ENCODE results near the gene CACNA2D2. TPM values are rescaled to one million over a fixed set of nuclear protein-coding genes. Genes with fewer than 3 reads are reported as not detected.
A peak's percentile ranks its signal among the peaks of the same experiment; 100 is the strongest.

CACNA2D2 gene
- total and polyA plus RNA-seq, 2 of the 8 experiments (the other 6 are each of a cell fraction or from before 2014, with no cell fraction given): 14.1 to 25.0 TPM

DNA sequence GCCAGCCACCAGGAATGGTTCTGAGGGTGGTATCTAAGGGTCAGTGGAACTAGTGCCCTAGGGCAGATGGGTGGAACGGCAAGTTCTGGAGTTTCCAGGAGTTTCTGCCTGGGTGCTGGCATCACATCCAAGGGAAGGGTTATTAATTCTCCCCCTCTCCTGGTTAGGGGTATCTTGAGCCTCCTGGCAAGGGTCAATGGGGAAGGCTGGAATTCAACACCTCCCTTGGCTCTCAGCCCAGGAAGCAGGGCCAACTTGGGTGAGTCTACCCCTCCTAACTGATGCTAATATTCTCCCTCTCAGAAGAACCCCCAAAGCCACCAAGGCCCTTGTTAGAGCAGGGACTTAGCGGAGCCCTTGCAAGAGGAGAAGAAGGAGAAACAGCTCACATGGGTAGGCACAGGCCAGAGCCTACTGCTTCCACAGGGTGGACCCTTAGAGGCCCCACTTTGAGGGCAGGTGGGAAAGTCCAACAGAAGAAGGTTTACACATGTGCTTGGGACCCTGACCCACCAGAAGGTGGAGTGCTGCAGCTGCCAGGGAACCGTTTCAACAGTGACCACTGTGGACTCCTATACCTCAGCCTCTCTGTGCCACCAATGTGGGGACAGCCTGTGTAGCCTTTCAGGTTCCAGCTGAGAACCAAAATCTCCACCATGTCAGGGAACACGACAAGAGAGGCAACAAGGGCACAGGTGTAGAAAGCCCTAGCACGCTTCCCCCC, 147.4 kb downstream of the CACNA2D2 start:
- H3K36me3 ChIP-seq (ENCODE audit: control insufficient read depth in 2 of 4, insufficient read depth in 4 of 4, low read length in 3 of 4): peaks cover 3 to 10% (median 5%) of the 10 kb centered on the region in 4 experiments; a peak in 5 of 8 replicates
- H4K5ac ChIP-seq (ENCODE audit: insufficient read length, low read depth, low read length): no peak overlapping the region
- TF ChIP-seq, protein P1, sequence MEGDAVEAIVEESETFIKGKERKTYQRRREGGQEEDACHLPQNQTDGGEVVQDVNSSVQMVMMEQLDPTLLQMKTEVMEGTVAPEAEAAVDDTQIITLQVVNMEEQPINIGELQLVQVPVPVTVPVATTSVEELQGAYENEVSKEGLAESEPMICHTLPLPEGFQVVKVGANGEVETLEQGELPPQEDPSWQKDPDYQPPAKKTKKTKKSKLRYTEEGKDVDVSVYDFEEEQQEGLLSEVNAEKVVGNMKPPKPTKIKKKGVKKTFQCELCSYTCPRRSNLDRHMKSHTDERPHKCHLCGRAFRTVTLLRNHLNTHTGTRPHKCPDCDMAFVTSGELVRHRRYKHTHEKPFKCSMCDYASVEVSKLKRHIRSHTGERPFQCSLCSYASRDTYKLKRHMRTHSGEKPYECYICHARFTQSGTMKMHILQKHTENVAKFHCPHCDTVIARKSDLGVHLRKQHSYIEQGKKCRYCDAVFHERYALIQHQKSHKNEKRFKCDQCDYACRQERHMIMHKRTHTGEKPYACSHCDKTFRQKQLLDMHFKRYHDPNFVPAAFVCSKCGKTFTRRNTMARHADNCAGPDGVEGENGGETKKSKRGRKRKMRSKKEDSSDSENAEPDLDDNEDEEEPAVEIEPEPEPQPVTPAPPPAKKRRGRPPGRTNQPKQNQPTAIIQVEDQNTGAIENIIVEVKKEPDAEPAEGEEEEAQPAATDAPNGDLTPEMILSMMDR (IDR thresholded peaks at IDR 0.05; ENCODE audit: control extremely low read depth in 1 of 3, insufficient read depth in 1 of 3, low read depth in 1 of 3, low read length in 3 of 3): peak in 2 of 3 experiments; percentile 14 to 19; a peak in 1 of 4 replicates
- TF ChIP-seq CEBPB (IDR thresholded peaks at IDR 0.05; ENCODE audit: low read depth, low read length): no peak
- peak; percentile 17 to 27; a peak in 2 of 4 replicates for TF ChIP-seq RAD21 (IDR thresholded peaks at IDR 0.05 in 1 of 2, conservative IDR thresholded peaks at IDR 0.05 in 1 of 2; ENCODE audit: low read depth in 2 of 2, low read length in 2 of 2)
- peaks cover 16% of the 10 kb centered on the region for H3K79me1 ChIP-seq (ENCODE audit: low read depth, low read length)
- H2BK12ac ChIP-seq (ENCODE audit: low read depth, low read length): no peak overlapping the region
- no peak overlapping the region for H3K56ac ChIP-seq (replicated peaks; ENCODE audit: insufficient read length, low read depth, low read length)
- H2BK120ac ChIP-seq (replicated peaks; ENCODE audit: low read depth, low read length): no peak overlapping the region
- peaks cover 9 to 22% of the 10 kb centered on the region in 2 experiments for H4K20me1 ChIP-seq (replicated peaks in 1 of 2; ENCODE audit: control insufficient read depth in 1 of 2, insufficient read depth in 2 of 2, low read length in 2 of 2)
- no peak overlapping the region; the same call in 1 of the 2 replicates for H4K8ac ChIP-seq (ENCODE audit: extremely low read depth, insufficient read depth, low read length)
- H2BK20ac ChIP-seq (ENCODE audit: low read length): no peak overlapping the region
- no peak overlapping the region for H4K91ac ChIP-seq (replicated peaks; ENCODE audit: insufficient read length, low read length)
- peaks cover 0 to 20% (median 12%) of the 10 kb centered on the region in 4 experiments; a peak in 6 of 7 replicates for H3K4me1 ChIP-seq (replicated peaks in 1 of 4; ENCODE audit: control insufficient read depth in 3 of 4, insufficient read depth in 4 of 4, low read length in 3 of 4)
- H3K27ac ChIP-seq (ENCODE audit: low read depth, low read length): no peak overlapping the region
- no peak overlapping the region for H3K4ac ChIP-seq (replicated peaks; ENCODE audit: insufficient read length, low read depth, low read length)
- H2AFZ ChIP-seq (ENCODE audit: low read length): no peak overlapping the region
- no peak overlapping the region for H2AK5ac ChIP-seq (ENCODE audit: low read depth, low read length)
- H3K27me3 ChIP-seq (replicated peaks in 1 of 4; ENCODE audit: control insufficient read depth in 3 of 4, extremely low read depth in 1 of 4, insufficient read depth in 3 of 4, low read length in 3 of 4): no peaks in the 10 kb centered on the region
- no peak overlapping the region for H3K23ac ChIP-seq (ENCODE audit: insufficient read length)
- no peak overlapping the region for H3K4me3 ChIP-seq (ENCODE audit: extremely low read depth in 1 of 4, insufficient read depth in 2 of 4, low read depth in 3 of 4, low read length in 4 of 4)
- no peak overlapping the region for H3K14ac ChIP-seq (ENCODE audit: insufficient read length)
- WGBS, 2 experiments (ENCODE audit: extremely low coverage in 1 of 2, insufficient coverage in 1 of 2, insufficient read length in 1 of 2, insufficient replicate concordance in 2 of 2, low coverage in 1 of 2, low lambda C conversion rate in 2 of 2, missing lambda C conversion rate in 1 of 2): 89% methylated on average over 5 of the region's 5 CpGs; no CpG with 5 or more reads in 1 of the 2 experiments
- H3K9ac ChIP-seq (replicated peaks in 1 of 4; ENCODE audit: extremely low read depth in 1 of 4, low read depth in 3 of 4, low read length in 3 of 4): no peak overlapping the region
- peaks cover 12% of the 10 kb centered on the region; the same call in 1 of the 2 replicates for H3K23me2 ChIP-seq (ENCODE audit: low read depth, low read length)
- H2BK5ac ChIP-seq (ENCODE audit: low read depth, low read length): no peak overlapping the region
- POLR2A ChIA-PET (ENCODE audit: partially characterized antibody): interaction anchor here (1.0 to 3.3 kb wide), 7 partner anchors 9 to 275 kb away, joined by 3 to 16 read pairs (median 4); partner anchors contain the start of gene ZMYND10
- peak overlapping the region in 1 of 2 experiments; percentile 72; a peak in 1 of 4 replicates for H3K4me2 ChIP-seq (ENCODE audit: insufficient read depth in 1 of 2, low read depth in 2 of 2, low read length in 2 of 2)
- no peak overlapping the region for H3K18ac ChIP-seq (ENCODE audit: extremely low read depth, low read length)
- CTCF ChIA-PET (ENCODE audit: partially characterized antibody): interaction anchor here (0.6 to 13.4 kb wide), 13 partner anchors 9 to 259 kb away, joined by 3 to 136 read pairs (median 5); partner anchors contain the start of gene ZMYND10
- H3K79me2 ChIP-seq (ENCODE audit: control insufficient read depth in 1 of 2, insufficient read depth in 2 of 2, low read length in 2 of 2): peaks cover 0 to 26% of the 10 kb centered on the region in 2 experiments; a peak in 2 of 4 replicates
- no peaks in the 10 kb centered on the region for H3K9me3 ChIP-seq (ENCODE audit: insufficient read depth in 2 of 2, low read depth in 1 of 2, low read length in 1 of 2)
- no peak overlapping the region for H2BK15ac ChIP-seq (ENCODE audit: low read length)
- DNase-seq (ENCODE audit: low read depth in 1 of 2, low spot score in 2 of 2): peak in 1 of 2 experiments; percentile 42
- FAIRE-seq: no peak

Measured in H1 (cell line).